Endothelial cell of umbilical vein (primary cell): Measurements from ENCODE around the gene SIPA1L3.

ENCODE experiments used
- CTCF ChIP-seq, 2 donors: IDR thresholded peaks; 1 replicate in 1 of 2; 2 replicates in 1 of 2; pipeline ENCODE4 v1.5.1; 2011; ENCODE audit warnings: low read length in 2 of 2, mild to moderate bottlenecking in 2 of 2, moderate library complexity in 2 of 2, control low read depth in 1 of 2, inconsistent platforms in 1 of 2, low read depth in 1 of 2; ENCODE audit not compliant: insufficient read depth in 1 of 2; ENCODE audit errors: extremely low read depth in 1 of 2
- EZH2 ChIP-seq: IDR thresholded peaks from 2 replicates; pipeline ENCODE4 v1.6.1; 2012; ENCODE audit warnings: borderline replicate concordance, low read depth, mild to moderate bottlenecking, moderate library complexity, low read length, inconsistent platforms; ENCODE audit not compliant: severe bottlenecking
- JUN ChIP-seq: IDR thresholded peaks from 2 replicates; pipeline ENCODE4 v1.6.1; 2011; ENCODE audit warnings: borderline replicate concordance, low read depth; ENCODE audit not compliant: insufficient read length, insufficient read depth
- MYC ChIP-seq: IDR thresholded peaks from one replicate; pipeline ENCODE4 v1.6.1; 2011; ENCODE audit warnings: mild to moderate bottlenecking, low read depth, low read length
- POLR2A ChIP-seq: IDR thresholded peaks from 2 replicates; pipeline ENCODE4 v1.6.1; 2012; ENCODE audit warnings: low read depth, mild to moderate bottlenecking, control low read depth, low read length
- POLR2AphosphoS5 ChIP-seq: IDR thresholded peaks from 2 replicates; pipeline ENCODE4 v1.6.1; 2012; ENCODE audit warnings: low read depth, mild to moderate bottlenecking, control low read depth, low read length, moderate library complexity; ENCODE audit not compliant: insufficient read depth

GRCh38 chr19:38020311-38020710 is 113.3 kb downstream of the SIPA1L3 start:
- TF ChIP-seq POLR2A (no peak), EZH2 (no peak), CTCF (IDR thresholded peaks at IDR 0.05; ENCODE audit: extremely low read depth in 1 of 2, insufficient read depth in 1 of 2, low read depth in 1 of 2, low read length in 2 of 2) (no peak), MYC (no peak), POLR2AphosphoS5 (peak; percentile 24), JUN (no peak)
